Fibroblast of gingiva (primary cell): ENCODE data around the gene SYT9.

ENCODE experiments used
- DNase-seq: peaks from one replicate; pipeline ENCODE4 v3.0.0-alpha.2; 2011; ENCODE audit warnings: low read depth

Gene SYT9

GRCh38 chr11:7251836-7252682, at the start of gene SYT9:
Gene SYT9, plus strand, starts transcription at chr11:7251904. Its CDS starts 283 bp downstream, at chr11:7252187.
- peak; percentile 20 for DNase-seq

DNA sequence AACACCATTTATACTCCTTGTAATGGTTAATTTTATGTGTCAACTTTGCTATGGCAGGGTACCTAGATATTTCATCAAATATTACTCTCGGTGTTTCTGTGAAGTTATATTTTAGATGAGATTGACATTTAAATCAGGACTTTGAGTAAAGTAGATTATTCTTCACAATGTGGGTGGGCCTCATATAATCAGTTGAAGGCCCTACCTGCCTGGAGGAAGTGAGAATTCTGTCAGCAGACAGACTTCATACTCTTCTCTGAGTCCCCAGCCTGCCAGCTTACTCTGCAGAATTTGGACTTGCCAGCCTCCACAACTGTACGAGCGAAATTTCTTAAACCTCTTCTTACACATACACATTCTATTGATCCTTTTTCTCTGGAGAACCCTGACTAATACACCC, 49.3 kb upstream of the SYT9 start:
- no peak for DNase-seq

DNA sequence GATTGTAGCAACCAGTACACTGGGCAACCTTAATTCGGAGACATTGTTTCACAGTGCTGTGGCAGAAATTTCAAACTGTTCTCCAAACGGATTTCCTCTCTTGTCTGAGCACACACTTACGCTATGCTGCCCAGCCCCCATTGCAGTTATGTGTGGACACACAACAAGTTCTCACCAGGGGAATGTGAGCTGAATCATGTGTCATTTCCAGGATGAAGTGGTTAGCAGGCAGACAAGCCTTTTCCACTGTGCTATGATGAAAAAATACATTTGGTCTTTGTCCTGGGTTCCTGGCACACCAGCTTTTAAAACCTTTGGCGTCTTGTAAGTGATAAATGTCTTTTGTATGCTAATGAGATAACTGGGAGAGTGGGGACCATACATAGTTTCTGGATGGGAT, 46.9 kb upstream of the SYT9 start:
- DNase-seq: no peak

GRCh38 chr11:7208391-7208790, 43.3 kb upstream of the SYT9 start:
- no peak for DNase-seq

DNA sequence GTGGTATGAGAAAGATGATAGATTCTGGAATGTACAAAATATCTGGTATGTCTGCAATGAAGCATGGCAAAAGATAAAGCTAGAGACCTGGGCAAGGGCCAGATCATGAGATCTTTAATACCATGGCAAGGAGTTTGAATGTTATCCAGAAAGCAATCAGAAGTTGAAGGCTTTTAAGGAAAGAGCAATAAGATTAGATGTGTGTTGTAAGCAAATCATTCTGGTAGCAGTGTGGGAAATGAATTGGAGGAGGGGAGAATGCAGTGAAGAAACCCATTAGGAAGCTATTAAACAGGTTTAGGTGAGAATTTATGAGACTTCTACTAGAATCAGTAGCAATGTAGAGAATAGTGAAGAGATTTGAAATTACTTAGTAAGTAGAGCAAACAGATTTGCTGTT, 32.2 kb upstream of the SYT9 start:
- no peak for DNase-seq

- no peak for DNase-seq
These were observed 31.1 kb upstream of the SYT9 start for GRCh38 chr11:7220636-7221035.

- DNase-seq: no peak
These were observed 29.1 kb upstream of the SYT9 start for GRCh38 chr11:7222619-7223018.

DNA sequence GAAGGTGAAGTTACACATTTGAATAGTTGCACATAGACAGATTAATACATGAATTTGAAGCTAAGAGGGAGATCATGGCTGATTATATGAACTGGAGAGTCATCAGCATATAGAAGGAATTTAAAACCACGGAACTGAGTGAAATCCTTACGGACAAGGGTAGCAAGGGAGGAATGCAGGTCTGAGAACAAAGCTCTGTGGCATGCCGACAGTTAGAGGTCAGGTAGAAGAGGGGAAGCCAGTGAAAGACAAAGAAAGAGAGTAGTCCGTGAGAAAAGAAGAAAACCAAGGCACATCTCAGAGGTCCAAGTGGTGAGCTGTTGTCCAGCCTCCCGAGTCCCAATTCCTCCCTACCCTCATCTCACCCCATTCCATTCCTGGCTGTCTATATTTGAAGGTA, 11.8 kb upstream of the SYT9 start:
- no peak for DNase-seq

DNA sequence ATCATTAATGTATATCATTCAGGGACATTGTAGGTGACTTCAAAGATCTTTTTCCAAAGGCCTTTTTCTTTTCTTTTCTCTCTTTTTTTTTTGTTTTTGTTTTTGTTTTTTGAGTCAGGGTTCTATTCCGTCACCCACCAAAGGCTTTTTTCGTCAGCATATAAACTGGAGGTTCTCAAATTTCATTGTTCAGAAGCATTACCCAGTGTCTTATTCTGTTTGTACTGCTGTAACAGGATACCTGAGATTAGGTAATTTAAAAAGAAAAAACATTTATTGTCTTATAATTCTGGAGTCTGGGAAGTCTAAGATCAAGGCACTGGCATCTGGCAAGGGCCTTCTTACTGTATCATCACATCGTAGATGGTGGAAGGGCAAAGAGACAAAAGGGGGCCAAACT, 6.4 kb upstream of the SYT9 start:
- DNase-seq: no peak

- no peak for DNase-seq
These were observed 5.5 kb upstream of the SYT9 start for GRCh38 chr11:7246179-7246578.

- no peak for DNase-seq
These were observed 1.5 kb upstream of the SYT9 start for GRCh38 chr11:7250166-7250565.

DNA sequence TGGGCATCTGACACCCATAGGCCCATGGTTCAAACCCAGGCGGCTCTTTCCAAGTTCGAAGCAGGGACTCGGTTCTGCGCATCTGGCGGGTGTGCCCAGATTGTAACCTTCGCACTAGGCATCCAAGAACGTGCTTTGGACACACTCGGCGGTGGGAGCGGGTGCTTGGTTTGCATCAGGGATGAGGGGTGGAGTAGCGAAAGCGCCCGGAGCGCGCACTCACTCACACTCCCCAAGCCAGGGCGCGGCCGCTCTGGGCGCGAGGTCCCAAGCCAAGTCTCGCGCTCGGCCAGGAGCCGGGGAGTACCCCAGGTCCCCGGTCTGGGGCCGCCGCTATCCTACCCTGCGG, 243 bp upstream of the SYT9 start:
- DNase-seq: no peak

DNA sequence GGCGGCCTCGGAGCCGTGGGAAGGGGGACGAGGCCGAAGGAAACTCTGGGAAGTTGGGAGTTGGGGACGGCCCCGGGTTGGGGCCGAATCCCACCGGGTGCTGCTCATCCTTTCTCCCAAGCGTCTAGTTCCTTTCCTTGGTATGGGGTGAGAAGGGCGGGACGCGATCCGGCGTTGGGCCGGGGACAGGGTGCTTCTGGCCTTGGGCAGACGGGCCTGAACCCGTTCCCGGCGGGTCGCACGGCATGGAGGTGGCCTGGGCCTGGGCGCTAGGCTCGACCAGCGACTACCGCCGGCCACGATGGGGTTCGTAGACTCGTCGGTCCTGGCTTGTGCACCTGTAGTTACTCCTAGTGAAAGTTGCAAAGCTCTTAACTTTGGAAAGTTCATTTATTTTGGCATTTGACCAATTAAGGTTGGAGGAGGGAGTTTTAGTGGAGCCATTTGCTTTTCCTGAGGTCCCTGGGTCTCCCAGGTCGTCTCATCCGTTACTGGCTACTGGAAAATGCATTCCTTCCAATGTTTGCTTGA, 1.0 kb downstream of the SYT9 start:
- no peak for DNase-seq

DNA sequence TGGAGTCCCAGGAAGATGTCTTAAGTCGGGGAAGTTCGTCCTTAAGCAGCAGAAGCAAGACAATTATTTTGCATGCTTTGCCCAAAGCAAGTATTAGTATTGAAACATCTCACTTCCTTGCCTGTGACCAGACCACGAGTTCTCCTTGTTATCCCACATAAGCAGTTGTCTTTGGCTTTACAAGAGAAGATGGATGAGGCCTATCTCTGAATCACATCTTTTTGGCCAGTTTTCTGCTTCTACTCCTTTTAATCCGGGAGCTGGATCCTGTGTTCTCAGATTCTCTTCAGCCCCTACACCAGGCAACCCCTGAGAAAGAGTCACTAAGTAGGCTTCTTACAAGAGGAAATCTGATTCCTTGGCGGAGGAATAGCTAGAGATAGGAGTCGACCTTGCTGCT, 2.1 kb downstream of the SYT9 start:
- DNase-seq: no peak

DNA sequence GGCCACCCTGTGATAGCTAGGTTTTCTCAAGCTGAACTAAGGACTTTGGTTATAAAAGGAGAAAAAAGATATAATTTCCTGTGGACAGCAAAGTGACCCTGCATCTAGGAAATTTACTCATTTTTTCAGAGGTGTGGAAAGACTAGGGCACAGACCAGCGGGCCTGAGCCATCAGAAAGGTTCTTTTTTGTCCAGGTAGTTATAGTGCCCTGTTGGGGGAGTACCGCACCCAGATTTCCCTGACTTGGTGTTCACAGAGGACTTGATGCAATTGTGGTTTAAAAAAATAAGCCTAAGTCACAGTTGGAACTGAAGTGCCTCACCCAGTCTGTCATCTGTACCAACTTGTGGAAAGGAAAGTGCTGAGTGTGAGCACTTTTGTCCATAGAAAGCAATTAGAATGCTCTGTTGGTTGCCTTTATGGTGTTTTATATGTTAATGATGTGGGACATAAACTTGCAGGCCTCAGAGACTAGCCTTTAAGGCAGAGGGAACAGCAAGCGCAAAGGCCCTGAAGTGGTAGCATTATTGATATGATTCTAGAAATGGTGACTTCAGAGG, 3.1 kb downstream of the SYT9 start:
- DNase-seq: no peak

GRCh38 chr11:7256943-7257342, 5.2 kb downstream of the SYT9 start:
- DNase-seq: no peak

GRCh38 chr11:7257724-7258123, 6.0 kb downstream of the SYT9 start:
- DNase-seq: no peak

DNA sequence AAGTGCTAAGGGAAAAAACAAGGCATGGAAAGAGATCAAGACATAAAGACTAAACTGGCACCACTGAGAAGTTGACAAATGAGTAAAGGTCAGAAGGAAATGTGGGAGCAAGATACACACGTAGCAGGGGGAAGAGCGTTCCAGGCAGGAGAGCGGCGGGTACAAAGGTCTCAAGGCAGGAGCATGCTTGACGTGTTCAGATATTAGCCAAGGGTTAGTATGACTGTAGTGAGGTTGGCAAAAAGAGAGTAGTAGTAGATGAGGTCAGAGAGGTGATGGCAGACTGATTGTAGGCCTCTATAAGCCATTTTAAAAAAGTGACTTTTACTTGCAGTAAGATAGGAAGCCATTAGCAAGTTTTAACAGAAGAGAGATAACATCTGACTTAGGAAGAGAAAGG, 9.9 kb downstream of the SYT9 start:
- no peak for DNase-seq

- no peak for DNase-seq
These were observed 11.0 kb downstream of the SYT9 start for GRCh38 chr11:7262672-7263071.

DNA sequence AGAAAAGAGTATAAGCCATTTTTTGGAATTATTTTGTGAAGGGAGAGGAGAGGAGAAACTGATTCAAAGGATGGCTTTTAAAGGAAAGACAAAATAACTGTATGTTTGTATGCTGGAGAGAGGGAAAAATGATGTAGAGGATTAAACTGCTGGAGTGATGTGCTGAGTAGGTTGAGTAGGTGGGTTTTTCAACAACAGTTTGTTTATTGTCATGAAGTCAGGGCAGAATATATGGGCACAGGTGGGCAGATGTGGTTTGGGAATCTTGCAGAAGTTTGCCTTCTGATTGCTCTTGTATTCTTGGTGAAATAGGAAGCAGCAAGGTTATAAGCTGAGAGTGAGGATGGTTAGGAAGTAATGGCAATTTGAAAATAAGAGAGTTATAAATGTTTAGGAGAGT, 12.1 kb downstream of the SYT9 start:
- no peak for DNase-seq

- no peak for DNase-seq
These were observed 17.1 kb downstream of the SYT9 start for GRCh38 chr11:7268758-7269157.

DNA sequence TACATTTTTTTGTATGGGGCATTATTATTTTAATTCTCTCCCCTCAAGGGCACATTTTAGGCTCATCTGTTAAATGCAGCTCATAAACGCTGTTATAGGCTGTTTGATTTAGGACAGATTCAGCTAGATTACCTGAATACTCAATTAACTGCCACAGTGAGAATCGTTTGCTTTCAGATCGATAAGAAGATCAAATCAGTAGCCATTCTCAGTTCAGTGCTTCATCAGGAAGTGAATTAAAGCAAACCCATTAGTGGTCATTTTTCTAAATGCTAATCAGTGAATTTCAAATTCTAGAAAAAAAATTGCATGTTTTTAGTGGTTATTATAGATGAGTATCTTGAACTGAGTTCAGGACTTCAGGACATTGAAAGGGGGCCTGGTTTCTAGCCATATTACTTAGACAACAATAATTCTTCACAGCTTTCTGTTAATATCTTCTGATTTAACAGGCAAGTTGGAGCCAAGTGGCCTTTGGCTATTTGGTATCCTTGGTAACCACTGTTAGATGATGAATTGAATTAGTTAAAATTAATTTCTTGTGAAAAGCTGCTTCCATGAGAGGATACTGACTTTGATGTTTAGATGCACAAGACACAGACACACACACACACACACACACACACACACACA, 18.6 kb downstream of the SYT9 start:
- DNase-seq: no peak

- DNase-seq: no peak
These were observed 20.7 kb downstream of the SYT9 start for GRCh38 chr11:7272373-7272772.
